ENCODE measurements around the gene MACROD1. TPM values are rescaled to one million over a fixed set of nuclear protein-coding genes. Genes with fewer than 3 reads are reported as not detected.

The MACROD1 gene
- polyA plus RNA-seq, 1 experiment = 8.1 TPM

DNA sequence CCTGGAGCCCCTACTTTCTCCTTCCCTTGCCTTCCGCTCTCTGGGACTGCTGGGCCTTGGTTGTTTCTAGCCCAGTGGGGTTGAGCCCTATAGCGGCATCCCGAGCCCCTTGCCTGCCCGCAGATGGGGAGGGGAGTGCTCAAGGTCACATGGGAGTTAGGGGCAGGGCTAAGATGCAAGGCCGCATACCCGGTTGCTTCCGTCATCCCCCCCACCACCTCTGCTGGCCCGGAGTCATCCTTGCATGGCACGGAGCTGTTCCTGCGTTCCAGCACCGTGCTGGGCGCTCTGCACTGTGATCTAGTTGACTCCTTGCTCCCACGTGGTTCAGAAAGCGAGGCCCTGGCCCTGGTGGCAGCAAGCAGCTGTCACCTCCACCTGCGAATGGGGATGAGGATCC lies 112.2 kb downstream of the MACROD1 start:
- H3K4me3 ChIP-seq (ENCODE audit: low read depth, low read length) = no peak overlapping the region
- H3K9me3 ChIP-seq (ENCODE audit: control insufficient read depth, insufficient read depth, low read length) = no peaks in the 10 kb centered on the region
- no peak for DNase-seq (ENCODE audit: low read depth, low spot score)
- ChIA-PET CTCF (no interaction called here), POLR2A (no interaction called here)
- TF ChIP-seq CTCF (IDR thresholded peaks at IDR 0.05; ENCODE audit: low read depth, low read length) = no peak
- no peak overlapping the region for H3K27ac ChIP-seq (ENCODE audit: low read depth, low read length)
- H3K27me3 ChIP-seq (ENCODE audit: control insufficient read depth, insufficient read depth, low read length) = peaks cover 12% of the 10 kb centered on the region

- ChIA-PET POLR2A (no interaction called here), CTCF (interaction anchor here (0.7 kb wide), 1 partner anchor 8 kb away, joined by 6 read pairs; no protein-coding TSS in a partner anchor)
- DNase-seq (ENCODE audit: low read depth, low spot score) = no peak
- Histone ChIP-seq H3K9me3 (ENCODE audit: control insufficient read depth, insufficient read depth, low read length) (no peaks in the 10 kb centered on the region), H3K27me3 (ENCODE audit: control insufficient read depth, insufficient read depth, low read length) (peaks cover 12% of the 10 kb centered on the region), H3K27ac (ENCODE audit: low read depth, low read length) (no peak overlapping the region), H3K4me3 (ENCODE audit: low read depth, low read length) (no peak overlapping the region)
- TF ChIP-seq CTCF (IDR thresholded peaks at IDR 0.05; ENCODE audit: low read depth, low read length) = no peak
Observed at GRCh38 chr11:64052938-64053622, 112.8 kb downstream of the MACROD1 start.

DNA sequence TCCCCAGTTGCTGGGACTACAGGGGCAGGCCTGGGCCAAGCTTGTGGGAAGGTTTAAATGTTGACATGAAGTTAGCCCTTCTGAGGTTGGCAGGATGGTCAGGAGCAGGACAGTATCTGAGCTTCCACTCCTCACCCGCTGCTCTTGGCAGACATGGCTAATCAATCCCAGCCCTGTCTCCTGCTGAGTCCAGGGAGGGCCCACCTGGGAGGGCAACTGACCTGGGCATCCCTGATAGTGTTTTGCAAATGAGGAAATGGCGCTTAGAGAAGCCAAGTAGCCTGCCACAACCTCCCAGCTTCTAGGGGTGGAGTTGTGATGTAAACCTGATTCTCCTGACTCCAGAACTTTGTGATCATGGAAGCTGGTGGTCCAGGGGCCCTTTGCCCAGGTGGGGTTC lies 113.5 kb downstream of the MACROD1 start:
- no peak for DNase-seq (ENCODE audit: low read depth, low spot score)
- Histone ChIP-seq H3K27me3 (ENCODE audit: control insufficient read depth, insufficient read depth, low read length) (peaks cover 10% of the 10 kb centered on the region), H3K4me3 (ENCODE audit: low read depth, low read length) (no peak overlapping the region), H3K9me3 (ENCODE audit: control insufficient read depth, insufficient read depth, low read length) (no peaks in the 10 kb centered on the region), H3K27ac (ENCODE audit: low read depth, low read length) (no peak overlapping the region)
- TF ChIP-seq CTCF (IDR thresholded peaks at IDR 0.05; ENCODE audit: low read depth, low read length) = no peak
- CTCF ChIA-PET = no interaction called here
- POLR2A ChIA-PET = no interaction called here

DNA sequence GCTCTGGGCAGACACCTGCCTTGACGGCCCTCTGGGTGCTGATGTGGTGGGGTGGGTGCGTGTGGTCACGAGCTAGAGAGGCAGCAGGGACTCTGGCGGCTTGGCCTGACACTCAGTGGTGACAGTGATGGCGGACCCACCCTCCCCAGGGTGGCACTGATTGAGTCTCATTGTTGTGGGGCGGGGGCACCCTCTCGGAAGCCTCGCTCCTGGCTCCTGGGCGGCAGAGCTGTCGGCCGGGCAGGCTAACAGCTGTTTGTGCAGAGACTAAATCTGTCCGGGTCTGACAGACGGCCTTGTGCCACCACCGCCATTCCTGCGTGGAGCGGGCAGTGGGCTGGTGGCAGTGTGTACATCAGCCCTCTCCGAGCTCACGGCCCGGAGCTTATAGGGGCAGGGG lies 114.6 kb downstream of the MACROD1 start:
- ChIA-PET POLR2A (no interaction called here), CTCF (no interaction called here)

DNA sequence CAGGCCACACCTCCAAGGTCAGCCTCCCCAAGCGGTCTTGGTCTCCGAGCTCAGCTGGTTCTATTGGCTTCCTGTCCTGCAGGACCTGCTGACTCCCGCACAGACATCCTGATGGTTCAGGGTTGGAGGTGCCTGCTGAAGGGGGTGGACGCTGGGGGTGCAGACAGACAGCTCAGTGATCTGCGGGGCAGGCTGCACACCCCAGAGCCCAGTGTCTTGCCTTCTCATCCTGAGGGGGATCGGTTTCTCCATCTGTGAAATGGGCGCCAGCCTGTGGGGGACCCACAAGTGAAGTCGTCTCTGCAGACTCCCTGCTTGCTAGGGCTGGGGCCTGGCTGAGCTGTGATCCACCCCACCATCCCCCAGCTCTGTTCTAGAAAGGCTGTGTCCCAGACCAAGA lies 116.4 kb downstream of the MACROD1 start:
- Histone ChIP-seq H3K9me3 (ENCODE audit: control insufficient read depth, insufficient read depth, low read length) (no peaks in the 10 kb centered on the region), H3K27me3 (ENCODE audit: control insufficient read depth, insufficient read depth, low read length) (peaks cover 8% of the 10 kb centered on the region), H3K27ac (ENCODE audit: low read depth, low read length) (no peak overlapping the region), H3K4me3 (ENCODE audit: low read depth, low read length) (no peak overlapping the region)
- POLR2A ChIA-PET = no interaction called here
- no peak for DNase-seq (ENCODE audit: low read depth, low spot score)
- CTCF ChIA-PET = no interaction called here
- TF ChIP-seq CTCF (IDR thresholded peaks at IDR 0.05; ENCODE audit: low read depth, low read length) = no peak

More for the DNA sequence above, 114.6 kb downstream of the MACROD1 start:
- Histone ChIP-seq H3K27me3 (ENCODE audit: control insufficient read depth, insufficient read depth, low read length) (peaks cover 10% of the 10 kb centered on the region), H3K4me3 (ENCODE audit: low read depth, low read length) (no peak overlapping the region), H3K27ac (ENCODE audit: low read depth, low read length) (no peak overlapping the region), H3K9me3 (ENCODE audit: control insufficient read depth, insufficient read depth, low read length) (no peaks in the 10 kb centered on the region)
- DNase-seq (ENCODE audit: low read depth, low spot score) = no peak
- no peak for TF ChIP-seq CTCF (IDR thresholded peaks at IDR 0.05; ENCODE audit: low read depth, low read length)

Data from AG04450 (cell line).